Ishikawa (cell line): Measurements from ENCODE around the gene PPP1R3D.

Source experiments
- CEBPB ChIP-seq: IDR thresholded peaks from 2 replicates; pipeline ENCODE4 v1.6.1; 2012
- CREB1 ChIP-seq: IDR thresholded peaks from 2 replicates; pipeline ENCODE4 v1.6.1; 2012; ENCODE audit warnings: low read depth
- EGR1 ChIP-seq: IDR thresholded peaks from 2 replicates; pipeline ENCODE4 v1.6.1; 2012
- EP300 ChIP-seq: IDR thresholded peaks from 2 replicates; pipeline ENCODE4 v1.6.1; 2012; ENCODE audit warnings: borderline replicate concordance
- FOXM1 ChIP-seq: IDR thresholded peaks from 2 replicates; pipeline ENCODE4 v1.6.1; 2012; ENCODE audit warnings: low read depth, borderline replicate concordance
- NFIC ChIP-seq: IDR thresholded peaks from 2 replicates; pipeline ENCODE4 v1.6.1; 2012
- RAD21 ChIP-seq: IDR thresholded peaks from 2 replicates; pipeline ENCODE4 v1.6.1; 2012; ENCODE audit warnings: low read depth
- TAF1 ChIP-seq: IDR thresholded peaks from 2 replicates; pipeline ENCODE4 v1.6.1; 2012; ENCODE audit warnings: low read depth, mild to moderate bottlenecking
- TCF12 ChIP-seq: IDR thresholded peaks from 2 replicates; pipeline ENCODE4 v1.6.1; 2012; ENCODE audit warnings: low read depth
- TEAD4 ChIP-seq: IDR thresholded peaks from 2 replicates; pipeline ENCODE4 v1.6.1; 2012
- YY1 ChIP-seq: IDR thresholded peaks from 2 replicates; pipeline ENCODE4 v1.6.1; 2012; ENCODE audit warnings: low read depth
- ZBTB7A ChIP-seq: IDR thresholded peaks from 2 replicates; pipeline ENCODE4 v1.6.1; 2012; ENCODE audit warnings: low read depth
- TF ChIP-seq, protein P1 (sequence below): IDR thresholded peaks from 2 replicates; pipeline ENCODE4 v1.6.1; 2012
- TF ChIP-seq, protein P2 (sequence below): IDR thresholded peaks from 2 replicates; pipeline ENCODE4 v1.6.1; 2012
- TF ChIP-seq, protein P3 (sequence below): IDR thresholded peaks from 2 replicates; pipeline ENCODE4 v1.6.1; 2012; ENCODE audit warnings: low read depth, mild to moderate bottlenecking

The PPP1R3D gene

DNA sequence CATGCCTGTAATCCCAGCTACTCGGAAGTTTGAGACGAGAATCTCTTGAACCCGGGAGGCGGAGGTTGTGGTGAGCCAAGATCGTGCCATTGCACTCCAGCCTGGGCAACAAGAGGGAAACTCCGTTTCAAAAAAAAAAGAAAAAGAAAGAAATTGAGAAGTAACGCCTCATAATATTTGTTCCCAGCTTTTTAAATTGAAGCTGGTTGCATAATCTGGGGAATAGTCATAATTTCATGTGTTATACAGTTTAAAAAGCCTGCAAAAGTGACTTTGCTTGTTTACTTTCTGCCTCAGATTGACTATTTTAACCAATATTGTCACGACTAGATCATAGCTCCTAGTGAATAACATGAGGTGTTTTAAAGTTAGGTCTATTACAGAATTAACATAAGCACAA, 7.3 kb upstream of the PPP1R3D start:
- TF ChIP-seq NFIC: no peak
- TF ChIP-seq, protein P1, sequence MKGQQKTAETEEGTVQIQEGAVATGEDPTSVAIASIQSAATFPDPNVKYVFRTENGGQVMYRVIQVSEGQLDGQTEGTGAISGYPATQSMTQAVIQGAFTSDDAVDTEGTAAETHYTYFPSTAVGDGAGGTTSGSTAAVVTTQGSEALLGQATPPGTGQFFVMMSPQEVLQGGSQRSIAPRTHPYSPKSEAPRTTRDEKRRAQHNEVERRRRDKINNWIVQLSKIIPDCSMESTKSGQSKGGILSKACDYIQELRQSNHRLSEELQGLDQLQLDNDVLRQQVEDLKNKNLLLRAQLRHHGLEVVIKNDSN: no peak
- TF ChIP-seq RAD21: no peak
- no peak for TF ChIP-seq FOXM1
- no peak for TF ChIP-seq EGR1
- no peak for TF ChIP-seq CEBPB
- no peak for TF ChIP-seq YY1
- TF ChIP-seq, protein P2, sequence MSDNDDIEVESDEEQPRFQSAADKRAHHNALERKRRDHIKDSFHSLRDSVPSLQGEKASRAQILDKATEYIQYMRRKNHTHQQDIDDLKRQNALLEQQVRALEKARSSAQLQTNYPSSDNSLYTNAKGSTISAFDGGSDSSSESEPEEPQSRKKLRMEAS: no peak
- TF ChIP-seq ZBTB7A: no peak
- no peak for TF ChIP-seq EP300
- no peak for TF ChIP-seq TCF12

DNA sequence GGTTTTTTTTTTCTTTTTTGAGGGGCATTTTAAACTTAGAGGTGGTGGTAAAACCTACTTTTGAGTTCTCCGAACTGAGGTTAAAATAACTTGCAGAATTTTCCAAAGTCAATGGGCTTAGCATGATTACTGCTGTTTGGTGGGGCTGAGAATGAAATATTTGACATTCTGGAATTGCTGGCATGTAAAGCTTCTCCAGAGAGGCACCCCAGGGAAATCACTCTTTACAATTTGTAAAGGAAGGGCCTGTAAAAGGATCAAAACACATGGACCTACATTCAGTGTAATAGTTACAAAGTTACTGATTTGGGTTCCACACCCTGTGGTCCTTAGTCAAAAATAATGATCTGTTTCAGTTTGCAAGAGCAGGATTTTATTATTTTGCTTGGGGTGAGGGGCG, 5.6 kb upstream of the PPP1R3D start:
- TF ChIP-seq YY1: no peak
- TF ChIP-seq, protein P3, sequence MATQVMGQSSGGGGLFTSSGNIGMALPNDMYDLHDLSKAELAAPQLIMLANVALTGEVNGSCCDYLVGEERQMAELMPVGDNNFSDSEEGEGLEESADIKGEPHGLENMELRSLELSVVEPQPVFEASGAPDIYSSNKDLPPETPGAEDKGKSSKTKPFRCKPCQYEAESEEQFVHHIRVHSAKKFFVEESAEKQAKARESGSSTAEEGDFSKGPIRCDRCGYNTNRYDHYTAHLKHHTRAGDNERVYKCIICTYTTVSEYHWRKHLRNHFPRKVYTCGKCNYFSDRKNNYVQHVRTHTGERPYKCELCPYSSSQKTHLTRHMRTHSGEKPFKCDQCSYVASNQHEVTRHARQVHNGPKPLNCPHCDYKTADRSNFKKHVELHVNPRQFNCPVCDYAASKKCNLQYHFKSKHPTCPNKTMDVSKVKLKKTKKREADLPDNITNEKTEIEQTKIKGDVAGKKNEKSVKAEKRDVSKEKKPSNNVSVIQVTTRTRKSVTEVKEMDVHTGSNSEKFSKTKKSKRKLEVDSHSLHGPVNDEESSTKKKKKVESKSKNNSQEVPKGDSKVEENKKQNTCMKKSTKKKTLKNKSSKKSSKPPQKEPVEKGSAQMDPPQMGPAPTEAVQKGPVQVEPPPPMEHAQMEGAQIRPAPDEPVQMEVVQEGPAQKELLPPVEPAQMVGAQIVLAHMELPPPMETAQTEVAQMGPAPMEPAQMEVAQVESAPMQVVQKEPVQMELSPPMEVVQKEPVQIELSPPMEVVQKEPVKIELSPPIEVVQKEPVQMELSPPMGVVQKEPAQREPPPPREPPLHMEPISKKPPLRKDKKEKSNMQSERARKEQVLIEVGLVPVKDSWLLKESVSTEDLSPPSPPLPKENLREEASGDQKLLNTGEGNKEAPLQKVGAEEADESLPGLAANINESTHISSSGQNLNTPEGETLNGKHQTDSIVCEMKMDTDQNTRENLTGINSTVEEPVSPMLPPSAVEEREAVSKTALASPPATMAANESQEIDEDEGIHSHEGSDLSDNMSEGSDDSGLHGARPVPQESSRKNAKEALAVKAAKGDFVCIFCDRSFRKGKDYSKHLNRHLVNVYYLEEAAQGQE: no peak
- no peak for TF ChIP-seq TEAD4
- TF ChIP-seq, protein P1: no peak
- no peak for TF ChIP-seq FOXM1
- TF ChIP-seq ZBTB7A: no peak
- no peak for TF ChIP-seq TAF1
- no peak for TF ChIP-seq CEBPB
- no peak for TF ChIP-seq TCF12
- TF ChIP-seq, protein P2: no peak
- no peak for TF ChIP-seq EP300
- TF ChIP-seq RAD21: no peak
- TF ChIP-seq CREB1: no peak

DNA sequence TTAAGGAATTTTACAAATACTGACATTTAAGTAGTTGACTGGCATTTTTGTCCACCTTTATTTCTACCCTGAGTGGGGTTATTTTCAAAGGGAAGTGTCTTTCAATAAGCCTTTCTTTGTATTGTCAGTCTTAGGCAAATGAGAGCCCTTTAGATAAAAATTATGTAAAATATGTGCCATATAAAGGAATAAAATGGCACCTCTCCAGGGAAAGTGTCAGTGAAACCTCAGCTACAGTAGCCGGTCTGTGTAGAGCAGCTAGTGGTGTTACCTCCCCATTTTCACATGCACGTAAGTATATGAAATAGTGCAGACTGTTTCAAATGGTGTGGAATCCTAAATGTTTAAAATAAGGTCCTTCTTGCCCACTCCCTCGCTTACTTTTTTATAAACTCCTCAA, 5.1 kb upstream of the PPP1R3D start:
- TF ChIP-seq TCF12 (no peak), NFIC (no peak), CREB1 (no peak), YY1 (no peak), EP300 (no peak), ZBTB7A (no peak), TEAD4 (no peak), FOXM1 (no peak), TAF1 (no peak), CEBPB (no peak), EGR1 (no peak), RAD21 (no peak)
- TF ChIP-seq, protein P2: no peak
- TF ChIP-seq, protein P3: no peak
- TF ChIP-seq, protein P1: no peak

DNA sequence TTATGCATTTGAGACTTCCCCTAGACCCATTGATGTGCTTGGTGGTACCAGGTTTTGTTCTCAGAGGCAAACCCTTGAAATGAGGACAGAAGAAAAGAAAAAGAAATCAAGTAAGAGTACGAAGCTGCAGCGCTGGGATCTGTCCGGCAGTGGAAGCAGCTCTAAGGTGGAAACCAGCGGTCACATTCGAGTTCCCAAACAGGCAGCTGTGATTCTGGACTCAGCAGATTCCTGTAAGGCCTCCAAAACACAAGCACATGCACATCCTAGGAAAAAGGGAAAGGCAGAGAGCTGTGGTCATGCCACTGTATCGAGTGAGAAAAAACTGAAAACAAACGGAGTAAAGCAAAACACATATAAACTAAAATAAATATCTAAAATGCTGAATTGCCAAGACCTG, 4.6 kb upstream of the PPP1R3D start:
- TF ChIP-seq TCF12: no peak
- TF ChIP-seq TAF1: no peak
- TF ChIP-seq, protein P1: no peak
- no peak for TF ChIP-seq FOXM1
- no peak for TF ChIP-seq ZBTB7A
- TF ChIP-seq, protein P2: no peak
- TF ChIP-seq TEAD4: no peak
- no peak for TF ChIP-seq RAD21
- TF ChIP-seq NFIC: no peak
- no peak for TF ChIP-seq CEBPB
- no peak for TF ChIP-seq EGR1
- TF ChIP-seq, protein P3: no peak
- TF ChIP-seq CREB1: no peak
- no peak for TF ChIP-seq YY1
- TF ChIP-seq EP300: no peak
